ENCODE data around the gene TMPRSS15. TPM values are rescaled to one million over a fixed set of nuclear protein-coding genes. Genes with fewer than 3 reads are reported as not detected.

Gene TMPRSS15
- total RNA-seq, 1 donor from 2014 or later, result not detected

GRCh38 chr21:18334066-18334465, 69.5 kb downstream of the TMPRSS15 start:
- H3K27me3 Mint-ChIP-seq, result no peaks in the 10 kb centered on the region
- DNase-seq (no peak), ATAC-seq (ENCODE audit: low read depth) (no peak)
- no peak overlapping the region for H3K4me3 Mint-ChIP-seq
- no peaks in the 10 kb centered on the region for H3K36me3 Mint-ChIP-seq (ENCODE audit: low read depth)
- H3K27ac Mint-ChIP-seq, result no peak overlapping the region
- H3K9me3 Mint-ChIP-seq, result no peaks in the 10 kb centered on the region
- no peaks in the 10 kb centered on the region for H3K4me1 Mint-ChIP-seq
- POLR2A ChIA-PET, result no interaction called here
- CTCF ChIA-PET, result no interaction called here
- TF ChIP-seq CTCF (IDR thresholded peaks at IDR 0.05), result no peak
- intact Hi-C loops (cut with micrococcal nuclease), result no loop called here

GRCh38 chr21:18318156-18318555, 85.4 kb downstream of the TMPRSS15 start:
- no peaks in the 10 kb centered on the region for H3K4me1 Mint-ChIP-seq

GRCh38 chr21:18298228-18298627, 105.4 kb downstream of the TMPRSS15 start:
- H3K36me3 Mint-ChIP-seq (ENCODE audit: low read depth), result no peaks in the 10 kb centered on the region
- intact Hi-C loops (cut with micrococcal nuclease), result loop anchor here (10.0 kb wide), 2 partner anchors 197 to 613 kb away; no protein-coding TSS in a partner anchor
- POLR2A ChIA-PET, result no interaction called here

More at GRCh38 chr21:18318156-18318555, 85.4 kb downstream of the TMPRSS15 start:
- no peak for ATAC-seq (ENCODE audit: low read depth)
- Mint-ChIP-seq H3K4me3 (no peak overlapping the region), H3K27me3 (no peaks in the 10 kb centered on the region), H3K27ac (no peak overlapping the region), H3K9me3 (peaks cover 7% of the 10 kb centered on the region), H3K36me3 (ENCODE audit: low read depth) (no peaks in the 10 kb centered on the region)
- DNase-seq, result no peak
- no peak for TF ChIP-seq CTCF (IDR thresholded peaks at IDR 0.05)
- CTCF ChIA-PET, result no interaction called here
- POLR2A ChIA-PET, result no interaction called here
- intact Hi-C loops (cut with micrococcal nuclease), result no loop called here

GRCh38 chr21:18294100-18294499, 109.5 kb downstream of the TMPRSS15 start:
- Mint-ChIP-seq H3K4me3 (no peak overlapping the region), H3K4me1 (no peaks in the 10 kb centered on the region), H3K27ac (no peak overlapping the region), H3K36me3 (ENCODE audit: low read depth) (no peaks in the 10 kb centered on the region), H3K9me3 (no peaks in the 10 kb centered on the region), H3K27me3 (no peaks in the 10 kb centered on the region)
- intact Hi-C loops (cut with micrococcal nuclease), result loop anchor here (10.0 kb wide), 2 partner anchors 201 to 609 kb away; no protein-coding TSS in a partner anchor
- ATAC-seq (ENCODE audit: low read depth) (no peak), DNase-seq (no peak)
- ChIA-PET POLR2A (no interaction called here), CTCF (no interaction called here)
- TF ChIP-seq CTCF (IDR thresholded peaks at IDR 0.05), result no peak

More at GRCh38 chr21:18298228-18298627, 105.4 kb downstream of the TMPRSS15 start:
- no peak for TF ChIP-seq CTCF (IDR thresholded peaks at IDR 0.05)
- H3K27me3 Mint-ChIP-seq, result no peaks in the 10 kb centered on the region
- no peaks in the 10 kb centered on the region for H3K9me3 Mint-ChIP-seq
- DNase-seq (no peak), ATAC-seq (ENCODE audit: low read depth) (no peak)
- H3K4me3 Mint-ChIP-seq, result no peak overlapping the region
- H3K27ac Mint-ChIP-seq, result no peak overlapping the region
- H3K4me1 Mint-ChIP-seq, result no peaks in the 10 kb centered on the region
- CTCF ChIA-PET, result no interaction called here

- intact Hi-C loops (cut with micrococcal nuclease), result loop anchor here (10.0 kb wide), 2 partner anchors 205 to 605 kb away; no protein-coding TSS in a partner anchor
- ChIA-PET POLR2A (no interaction called here), CTCF (no interaction called here)
- Mint-ChIP-seq H3K27ac (no peak overlapping the region), H3K27me3 (no peaks in the 10 kb centered on the region), H3K4me1 (no peaks in the 10 kb centered on the region), H3K36me3 (ENCODE audit: low read depth) (no peaks in the 10 kb centered on the region), H3K9me3 (no peaks in the 10 kb centered on the region), H3K4me3 (no peak overlapping the region)
- ATAC-seq (ENCODE audit: low read depth), result no peak
- DNase-seq, result no peak
- no peak for TF ChIP-seq CTCF (IDR thresholded peaks at IDR 0.05)
Measured at GRCh38 chr21:18289876-18290275, 113.7 kb downstream of the TMPRSS15 start.

Measured in activated B cell treated with CpG ODN at 0.5 μM for 24 hours (primary cell).